RKO (cell line): ENCODE measurements around the gene ALAD.
"Not testable (repeated sequence)": the region's sequence is repeated elsewhere in the genome, so short reads cannot be mapped to it uniquely, and the experiment has no call there.

Source experiments
- DNase-seq: peaks from one replicate; pipeline ENCODE4 v3.0.0-alpha.2; 2016; ENCODE audit warnings: low spot score

Gene ALAD

DNA sequence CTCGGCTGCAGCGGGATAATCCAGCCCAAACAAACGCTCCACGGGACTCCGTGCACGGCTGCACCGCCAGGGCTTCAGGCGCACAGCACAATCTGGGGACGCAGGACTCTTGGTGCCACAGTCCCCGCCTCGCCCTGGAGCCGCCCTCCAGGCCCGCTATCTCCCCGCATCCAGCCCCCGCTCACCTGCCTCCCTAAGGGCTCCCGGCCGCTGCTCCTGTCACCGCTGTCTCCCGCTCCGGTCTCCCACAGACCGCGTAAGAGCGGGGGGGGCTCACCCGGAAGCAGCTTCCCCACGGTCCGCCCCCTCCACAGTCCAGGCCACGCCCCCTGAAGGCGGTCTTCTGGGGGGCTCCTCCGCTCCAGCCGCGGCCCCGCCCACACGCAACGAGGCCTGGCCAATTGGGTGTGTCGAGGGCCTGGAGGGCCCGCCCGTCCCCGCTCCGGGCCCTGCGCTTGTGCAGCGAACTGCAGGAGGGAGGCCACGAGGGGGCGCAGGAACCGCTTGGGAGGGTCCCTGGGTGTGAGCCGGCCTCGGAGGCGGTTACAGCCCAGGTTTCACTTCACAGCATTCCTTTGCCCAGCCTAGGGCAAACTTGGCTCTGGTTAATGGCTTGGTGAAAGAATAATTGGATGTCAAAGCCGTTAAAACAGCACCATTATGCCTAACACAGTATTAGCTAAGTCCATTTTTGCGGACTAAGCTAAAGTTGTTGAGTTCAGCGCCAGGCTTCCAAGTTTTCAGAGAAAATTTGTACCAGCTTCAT lies at the start of gene ALAD:
ALAD (minus strand) TSS at position 258 of the 766 bp plus-strand sequence. CDS start 7,725 bp downstream, outside the sequence.
- DNase-seq: peak; percentile 99

DNA sequence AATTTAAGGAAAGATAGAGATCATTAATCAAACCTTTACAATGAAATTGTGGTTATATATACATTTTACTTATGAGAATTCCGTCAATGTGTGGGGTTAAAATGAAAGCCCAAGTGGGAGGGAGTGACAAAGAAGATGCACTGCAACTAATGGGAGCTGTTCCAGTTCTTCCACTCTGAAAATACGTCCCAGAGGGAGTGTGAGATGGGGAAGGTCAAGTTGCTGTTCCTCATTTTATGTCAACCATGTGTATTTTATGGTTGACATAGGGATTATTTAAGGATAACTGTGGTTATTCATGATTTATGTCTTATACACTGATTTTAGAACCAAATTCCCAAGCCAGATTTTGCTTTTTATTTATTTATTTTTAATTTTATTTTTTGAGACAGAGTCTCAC lies 48.3 kb upstream of the ALAD start:
- DNase-seq: no peak

DNA sequence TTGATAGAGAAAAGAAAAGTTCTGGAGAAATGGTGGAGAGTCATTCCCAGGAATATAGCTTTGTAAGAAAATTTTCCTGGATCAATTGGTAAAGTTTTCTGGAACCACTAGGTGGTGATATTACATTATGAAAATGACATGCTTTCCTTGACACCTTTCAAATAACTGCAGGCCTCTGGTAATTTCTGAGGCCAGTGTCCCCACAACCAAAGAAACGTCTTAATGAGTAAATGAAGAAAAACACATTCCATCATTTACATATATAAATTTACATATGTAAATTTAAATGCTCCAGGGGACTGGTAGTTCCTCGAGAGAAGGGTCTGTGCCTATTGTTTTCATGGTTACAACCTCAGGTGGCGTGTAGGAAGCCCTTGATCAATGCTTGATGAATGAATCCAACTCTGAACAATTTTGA lies 45.2 kb upstream of the ALAD start:
- peak; percentile 70 for DNase-seq

DNA sequence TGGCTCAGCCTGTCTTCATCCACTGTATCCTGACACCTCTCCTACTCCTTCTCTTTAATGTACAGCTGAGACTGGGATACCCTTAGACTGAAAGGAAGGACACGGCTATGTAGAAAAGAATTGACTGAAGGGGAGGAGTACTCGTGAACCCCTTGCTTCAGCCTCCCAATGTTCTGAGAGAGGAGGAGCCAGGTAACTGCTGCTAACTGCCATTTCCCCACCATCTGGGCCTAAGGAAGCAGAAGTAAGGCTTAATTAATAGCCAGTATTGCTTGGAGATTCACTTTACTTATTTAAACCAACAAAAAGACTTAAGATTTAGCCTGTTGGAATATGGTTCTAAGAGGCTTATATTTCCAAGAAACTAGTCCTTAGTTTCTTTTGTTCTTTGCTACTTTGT lies 43.7 kb upstream of the ALAD start:
- no peak for DNase-seq

DNA sequence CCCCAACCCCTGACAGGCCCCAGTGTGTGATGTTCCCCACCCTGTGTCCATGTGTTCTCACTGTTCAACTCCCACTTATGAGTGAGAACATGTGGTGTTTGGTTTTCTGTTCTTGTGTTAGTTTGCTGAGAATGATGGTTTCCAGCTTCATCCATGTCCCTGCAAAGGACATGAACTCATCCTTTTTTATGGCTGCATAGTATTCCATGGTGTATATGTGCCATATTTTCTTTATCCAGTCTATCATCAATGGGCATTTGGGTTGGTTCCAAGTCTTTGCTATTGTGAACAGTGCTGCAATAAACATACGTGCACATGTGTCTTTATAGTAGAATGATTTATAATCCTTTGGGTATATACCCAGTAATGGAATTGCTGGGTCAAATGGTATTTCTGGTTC lies 36.6 kb upstream of the ALAD start:
- DNase-seq: not testable (repeated sequence)

DNA sequence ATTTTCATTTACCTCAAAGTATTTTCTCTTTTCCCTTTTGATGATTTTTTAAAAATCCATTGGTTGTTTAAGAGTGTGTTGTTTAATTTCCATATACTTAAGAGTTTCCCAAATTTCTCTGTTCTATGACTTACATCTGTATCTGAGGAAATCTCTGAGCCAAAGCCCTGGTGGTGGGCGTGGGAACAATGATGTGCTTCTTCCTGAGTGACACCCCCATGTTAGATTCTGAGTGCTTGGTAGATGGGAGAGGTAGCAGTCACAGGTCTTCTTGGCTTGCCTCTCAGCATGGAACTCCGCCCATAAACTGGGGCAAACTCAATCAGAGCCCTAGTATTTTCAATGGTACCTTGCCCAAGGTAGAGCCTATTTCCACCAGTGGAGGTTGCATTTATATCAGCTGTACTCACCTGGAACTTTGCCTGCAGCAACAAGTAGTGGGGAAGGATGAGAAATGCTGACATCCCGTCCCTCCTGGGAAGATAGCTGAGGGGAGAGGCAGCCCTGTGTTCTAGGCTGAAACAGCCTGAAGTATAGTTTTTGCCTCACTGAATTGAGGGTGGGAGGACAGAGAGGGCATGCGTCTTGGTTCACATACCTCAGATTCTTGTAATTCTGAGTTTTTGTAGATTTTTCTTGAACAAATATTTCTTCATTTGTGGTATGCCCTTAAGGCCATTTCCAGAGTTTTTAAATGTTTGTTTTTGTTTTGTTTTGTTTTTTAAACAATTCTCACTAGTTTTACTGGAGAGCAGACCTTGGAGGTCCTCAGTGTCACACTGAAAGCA lies 35.8 kb upstream of the ALAD start:
- DNase-seq: no peak

DNA sequence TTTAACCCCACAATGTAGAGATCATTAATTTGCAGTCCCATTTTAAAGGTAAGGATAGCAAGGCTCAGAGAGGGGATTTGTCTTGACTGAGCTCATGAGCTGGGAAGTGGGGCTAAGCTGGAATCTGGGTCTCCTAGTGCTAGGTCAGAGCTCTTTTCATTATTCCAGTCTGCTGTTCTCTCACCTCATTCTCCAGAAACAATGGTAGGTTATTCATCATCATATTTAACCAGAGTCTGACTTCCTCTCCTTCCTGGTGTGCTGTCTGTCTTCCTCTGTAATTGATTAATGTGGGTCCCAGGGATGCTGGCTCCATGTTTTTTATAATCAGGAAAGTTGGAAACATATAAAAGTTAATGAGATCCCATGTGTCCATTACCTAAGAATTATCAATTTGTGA lies 30.1 kb upstream of the ALAD start:
- DNase-seq: no peak

DNA sequence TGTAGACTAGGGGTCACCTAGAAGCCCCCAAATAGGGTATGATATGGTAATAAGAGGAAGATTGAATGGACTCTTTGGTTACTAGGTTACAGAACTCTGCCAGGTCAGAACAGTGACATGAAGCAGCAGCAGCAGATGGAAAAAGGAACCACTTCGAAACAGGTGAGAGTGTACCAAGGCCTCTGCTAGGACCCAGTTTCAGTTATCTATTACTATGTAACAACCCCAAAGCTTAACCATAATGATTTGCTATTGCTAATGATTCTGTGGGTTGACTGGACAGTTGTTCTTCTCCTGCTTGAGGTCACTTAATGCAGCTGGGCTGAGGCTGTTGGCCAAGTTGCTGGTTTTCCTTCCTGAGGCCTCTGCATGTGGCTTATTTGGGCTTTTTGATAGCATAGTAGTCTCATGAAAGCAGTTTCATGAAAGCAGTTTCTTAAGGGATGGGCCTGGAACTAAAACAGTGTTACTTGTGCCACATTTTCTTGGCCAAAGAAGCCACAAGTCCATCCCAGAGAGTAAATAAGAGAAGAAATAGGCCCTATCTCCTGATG lies 27.1 kb upstream of the ALAD start:
- DNase-seq: no peak

DNA sequence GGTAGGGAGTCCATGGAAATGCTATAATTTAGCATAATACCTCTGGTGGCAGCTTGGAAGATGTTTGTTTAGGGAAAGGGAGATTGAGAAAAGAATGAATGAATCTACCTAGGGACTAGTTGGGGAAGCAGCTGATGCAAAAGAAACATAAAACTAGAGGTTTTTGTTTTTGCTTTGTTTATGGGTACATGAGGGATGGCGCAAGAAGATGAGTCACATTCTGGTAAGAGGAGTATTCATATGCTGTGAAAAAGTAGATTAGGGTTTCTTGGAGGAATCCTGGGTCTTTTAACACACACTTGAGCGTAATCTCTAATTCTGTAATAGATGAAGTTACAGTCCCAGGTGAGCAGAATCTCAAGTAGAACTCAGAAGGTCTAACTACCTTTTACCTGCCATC lies 26.5 kb upstream of the ALAD start:
- DNase-seq: no peak

DNA sequence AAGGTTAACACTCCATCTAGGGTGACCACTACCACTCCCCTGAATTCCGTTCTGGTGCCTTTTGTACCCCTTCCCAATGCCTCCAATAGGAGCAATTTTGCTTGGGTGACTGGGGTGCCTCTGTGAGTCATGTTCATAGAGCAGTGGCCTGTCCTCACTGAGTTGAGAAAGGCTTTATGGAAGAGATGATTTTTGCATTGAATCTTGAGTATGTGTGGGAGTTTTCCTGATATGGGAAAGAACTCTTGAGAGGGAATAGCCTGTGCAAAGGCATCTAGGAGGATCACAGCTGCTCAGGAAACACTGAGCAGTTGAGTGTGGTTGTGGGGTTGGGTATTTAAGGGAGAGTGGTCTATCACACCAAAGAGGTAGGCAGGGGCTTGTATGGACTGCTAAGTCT lies 25.6 kb upstream of the ALAD start:
- DNase-seq: no peak

DNA sequence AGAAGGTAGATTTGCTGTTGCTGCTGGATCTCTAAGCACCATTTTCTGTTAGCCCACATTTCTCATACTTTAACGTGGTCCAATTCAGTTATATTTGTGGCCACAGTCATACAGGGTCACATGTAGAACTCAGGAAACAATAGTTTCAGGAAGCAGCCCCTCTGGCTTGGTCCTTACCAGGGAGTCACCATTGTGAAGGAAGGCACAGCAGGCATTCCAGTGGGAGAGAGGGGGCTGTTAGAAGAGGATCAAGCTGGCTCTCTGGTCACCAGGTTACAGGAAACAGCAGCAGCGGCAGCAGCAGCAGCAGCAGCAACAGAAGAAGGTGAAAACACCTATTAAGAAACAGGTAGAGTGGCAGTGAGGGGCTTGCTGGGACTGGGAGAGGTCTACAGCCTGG lies 24.0 kb upstream of the ALAD start:
- DNase-seq: no peak

DNA sequence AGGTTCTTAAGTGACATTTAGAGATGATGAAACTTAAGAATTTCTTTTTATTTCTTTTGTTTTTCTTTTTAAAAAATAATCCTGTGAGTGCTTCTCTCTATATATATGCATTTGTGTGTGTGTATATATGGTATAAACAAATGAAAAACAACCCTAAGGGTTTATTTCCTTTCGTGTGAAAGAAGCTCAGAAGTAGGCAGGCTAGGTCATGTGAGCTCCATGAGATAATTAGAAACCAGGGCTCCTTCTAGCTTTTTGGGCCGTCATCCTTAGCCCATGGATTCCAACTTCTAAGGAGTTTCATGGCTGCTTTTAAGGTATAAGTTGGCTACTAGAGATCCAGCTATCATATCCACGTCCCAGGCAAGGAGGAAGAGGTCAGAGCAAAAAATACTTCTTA lies 20.6 kb upstream of the ALAD start:
- no peak for DNase-seq

DNA sequence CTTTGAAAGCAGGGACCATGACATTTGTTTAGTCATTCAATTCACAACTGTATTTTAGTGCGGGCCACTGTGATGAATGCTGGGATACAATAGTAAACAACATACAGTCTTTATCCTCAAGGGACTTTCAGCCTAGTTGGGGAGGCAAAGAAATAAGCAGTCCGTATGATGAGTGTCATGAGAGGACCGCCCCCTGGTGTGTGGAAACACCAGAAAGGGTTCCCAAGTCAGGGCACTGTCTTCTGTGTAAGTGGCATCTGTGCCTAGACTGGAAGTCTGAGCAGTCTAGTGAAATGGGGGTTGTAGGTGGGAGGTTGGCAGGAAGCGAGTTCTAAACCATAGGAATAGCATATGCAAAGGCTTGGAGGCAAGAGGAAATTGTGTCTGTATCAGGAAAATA lies 16.3 kb upstream of the ALAD start:
- DNase-seq: no peak

DNA sequence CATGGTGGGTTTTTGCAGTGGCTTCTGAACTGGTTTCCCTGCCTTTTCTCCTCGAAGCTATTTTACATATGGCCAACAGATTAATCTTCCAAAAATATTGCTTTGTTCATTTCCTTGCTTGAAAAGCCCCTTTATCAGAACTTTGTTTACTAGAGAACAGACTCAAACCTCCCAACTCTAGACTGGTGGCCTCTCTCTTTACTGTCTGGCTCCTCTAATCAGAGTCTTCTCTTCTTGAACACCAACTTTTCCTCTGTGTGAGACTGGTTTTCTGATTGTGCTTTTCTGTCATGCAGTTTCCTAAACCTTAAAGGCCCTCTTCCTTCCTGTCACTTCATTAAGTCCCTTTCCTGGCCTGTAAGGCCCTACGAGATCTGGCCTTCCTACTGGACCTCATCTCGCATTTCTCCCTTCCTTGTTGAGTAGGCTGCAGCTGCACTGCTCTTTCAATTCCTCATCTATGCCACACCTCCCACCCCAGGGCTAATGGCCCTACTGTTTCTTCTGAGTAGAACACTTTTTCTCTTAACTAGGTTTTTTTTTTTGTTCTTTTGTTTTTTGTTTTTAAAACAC lies 15.2 kb upstream of the ALAD start:
- DNase-seq: no peak

DNA sequence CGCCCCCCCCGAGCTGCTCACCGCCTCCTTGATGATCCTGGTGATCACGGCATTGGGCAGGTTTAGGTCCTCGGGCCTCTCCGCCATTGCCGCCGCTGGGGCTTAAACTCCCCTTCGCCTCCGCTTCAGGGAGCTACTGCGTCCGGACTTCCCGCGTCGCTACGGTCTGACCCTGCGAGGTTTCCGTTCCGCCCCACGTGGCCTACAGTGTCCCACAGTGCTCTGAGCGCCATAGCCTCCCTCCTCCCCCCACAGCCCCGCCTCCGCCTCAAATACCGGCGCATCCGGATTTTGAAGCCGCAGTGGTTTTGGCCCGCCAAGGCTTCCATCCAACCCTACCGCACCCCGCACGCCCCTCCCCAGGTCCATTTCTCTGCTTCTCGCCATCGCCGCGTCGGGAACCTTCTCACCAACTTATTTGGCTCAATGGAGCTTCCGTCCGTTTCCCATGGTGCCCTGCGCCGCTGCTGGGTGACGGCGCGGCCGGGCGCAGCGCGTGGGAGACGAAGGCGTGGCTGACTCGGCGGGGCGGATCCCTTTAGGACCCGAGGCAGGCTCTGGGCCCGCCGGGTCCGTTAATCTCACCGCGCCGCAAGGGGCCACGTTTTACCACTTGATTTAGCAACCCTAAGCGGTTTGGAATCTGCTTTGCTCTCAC lies 9.3 kb upstream of the ALAD start, which contains the start of the genes C9orf43 and POLE3:
C9orf43 (plus strand) TSS at position 541 of the 658 bp plus-strand sequence. CDS start 2,747 bp downstream, outside the sequence.
POLE3 (minus strand) TSS at position 469 of the 658 bp plus-strand sequence; CDS start at position 87, 382 bp downstream.
- peak; percentile 97 for DNase-seq

DNA sequence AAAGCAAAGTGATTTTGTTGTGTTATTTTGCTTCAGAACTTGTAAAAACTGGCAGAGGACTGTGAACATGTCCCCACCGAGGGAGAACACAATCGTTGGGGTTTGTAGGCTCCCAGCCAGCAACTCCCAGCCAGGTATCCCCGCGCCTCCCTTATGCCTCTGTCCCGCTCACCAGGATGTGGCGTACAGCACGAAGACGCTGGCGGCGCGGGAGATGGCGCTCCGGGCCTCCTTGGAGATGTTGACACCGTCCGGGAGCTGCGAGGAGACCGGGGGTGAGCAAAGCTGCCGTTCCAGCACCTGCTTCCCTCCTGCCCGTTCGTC lies 8.8 kb upstream of the ALAD start:
- DNase-seq: no peak

DNA sequence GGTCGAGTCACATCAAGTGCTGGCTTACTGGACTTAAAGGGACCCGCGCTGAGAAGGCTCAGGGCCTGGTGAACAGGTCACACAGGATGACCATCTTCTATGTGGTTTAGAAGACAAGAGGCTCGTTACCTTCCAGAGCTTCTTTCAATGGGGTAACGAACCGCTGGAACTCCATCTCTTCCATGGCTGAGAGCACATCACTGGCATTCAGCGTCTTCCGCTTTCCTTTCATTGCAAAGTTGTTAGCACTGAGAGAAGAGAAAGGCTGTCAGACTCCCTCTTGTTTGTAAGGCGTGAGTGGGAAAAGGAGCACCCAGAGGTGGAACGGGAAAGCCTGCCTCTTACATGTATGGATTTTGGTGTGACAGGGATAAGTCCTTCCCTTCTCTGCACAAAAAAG lies 8.4 kb upstream of the ALAD start:
- peak; percentile 53 for DNase-seq

DNA sequence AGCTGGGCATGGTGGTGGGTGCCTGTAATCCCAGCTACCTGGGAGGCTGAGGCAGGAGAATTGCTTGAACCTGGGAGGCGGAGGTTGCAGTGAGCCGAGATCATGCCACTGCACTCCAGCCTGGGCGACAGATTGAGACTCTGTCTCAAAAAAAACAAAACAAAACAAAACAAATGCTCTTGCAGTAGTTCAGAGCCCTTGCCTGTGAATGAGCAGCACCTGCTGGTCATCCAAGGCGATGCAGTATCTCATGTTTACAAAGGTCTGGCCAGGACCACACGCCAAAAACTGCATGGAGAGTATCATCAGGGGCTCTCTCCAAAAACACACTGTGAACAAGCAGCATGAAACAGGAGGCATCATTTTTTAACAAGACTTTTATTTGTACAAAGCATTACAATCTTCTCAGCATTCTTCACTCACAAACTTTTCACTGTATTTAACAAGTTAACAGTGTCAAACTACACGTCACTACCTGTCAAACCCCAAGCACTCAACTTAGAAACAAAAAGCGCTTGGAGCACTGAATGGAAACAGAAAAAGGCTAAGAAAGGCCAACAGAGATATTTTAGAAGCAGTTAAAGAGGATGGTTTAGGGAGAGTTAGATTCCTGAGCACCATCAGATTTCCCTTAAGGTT lies 5.9 kb upstream of the ALAD start:
- DNase-seq: peak; percentile 88

DNA sequence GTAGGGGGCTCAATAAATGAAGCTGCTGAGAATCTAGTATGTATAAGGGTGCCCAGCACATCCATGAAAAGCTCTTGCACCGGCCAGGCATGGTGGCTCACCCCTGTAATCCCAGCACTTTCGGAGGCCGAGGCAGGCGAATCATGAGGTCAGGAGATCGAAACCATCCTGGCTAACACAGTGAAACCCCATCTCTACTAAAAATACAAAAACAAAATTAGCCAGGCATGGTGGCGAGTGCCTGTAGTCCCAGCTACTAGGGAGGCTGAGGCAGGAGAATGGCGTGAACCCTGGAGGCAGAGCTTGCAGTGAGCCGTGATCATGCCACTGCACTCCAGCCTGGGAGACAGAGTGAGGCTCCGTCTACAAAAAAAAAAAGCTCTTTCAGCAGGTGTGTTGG lies 5.3 kb upstream of the ALAD start:
- DNase-seq: not testable (repeated sequence)

DNA sequence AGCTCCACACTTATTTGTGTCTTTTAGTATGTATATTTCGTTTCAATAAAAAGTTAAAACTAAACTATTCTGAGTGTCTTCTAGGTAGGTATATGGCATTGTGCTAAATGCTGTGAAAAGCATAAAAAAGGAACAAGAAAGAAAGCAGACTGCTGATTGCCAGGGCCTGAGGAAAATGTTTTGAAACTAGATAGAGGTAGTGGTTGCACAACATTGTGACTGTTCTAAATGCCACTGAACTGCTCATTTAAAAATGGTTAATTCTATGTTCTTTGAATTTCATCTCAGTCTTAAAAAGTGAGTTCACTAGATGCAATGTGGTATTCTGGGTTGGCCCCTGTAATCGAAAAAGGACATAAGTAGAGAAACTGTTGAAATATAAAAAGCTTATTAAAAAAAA lies 2.6 kb upstream of the ALAD start:
- DNase-seq: no peak

DNA sequence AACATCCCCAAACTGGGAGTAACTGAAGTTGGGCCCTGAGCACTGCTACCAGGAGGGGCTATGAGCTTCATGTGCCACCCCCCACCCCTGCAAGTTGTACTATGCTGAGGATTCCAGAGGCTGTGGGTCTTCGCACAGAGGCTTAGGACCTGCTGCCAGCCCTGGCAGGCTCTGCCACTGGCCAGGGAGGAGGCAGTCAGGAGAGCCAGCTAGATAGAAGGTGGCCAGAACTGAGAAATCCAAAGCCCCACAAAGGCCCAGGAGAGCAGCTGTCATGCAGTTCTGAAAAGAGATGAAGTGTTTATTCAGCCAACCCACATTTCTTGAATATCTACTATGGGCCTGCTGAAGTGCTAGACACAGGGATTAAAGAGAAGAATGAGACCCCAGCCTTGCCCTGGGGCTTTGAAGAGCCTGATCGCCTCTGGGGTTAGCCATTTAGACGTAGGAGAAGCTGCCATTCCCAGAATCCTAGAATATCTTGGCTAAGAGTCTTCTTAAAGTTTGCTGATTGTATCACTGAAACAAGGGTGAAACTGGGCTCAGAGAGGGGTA lies 1.4 kb downstream of the ALAD start:
- no peak for DNase-seq
